Right lobe of liver (tissue), 4 donors: Measurements from ENCODE around the gene NAV2.

ENCODE experiments used
- POLR2A ChIP-seq: fragments of 450-650 bp; IDR thresholded peaks from one replicate; pipeline ENCODE4 v1.6.1; 2017; ENCODE audit warnings: antibody characterized with exemption, mild to moderate bottlenecking
- TF ChIP-seq, protein P1 (sequence below), 4 donors: fragments of 200-600 bp in 3 of 4; fragments of 450-650 bp in 1 of 4; IDR thresholded peaks; one replicate each; pipeline versions ENCODE4 v1.5.1 to v1.8.0; 2016 to 2022; ENCODE audit warnings: antibody characterized with exemption in 4 of 4, mild to moderate bottlenecking in 2 of 4
- donor health status: DM: no; HTN: no; CAD: no.
- donor health status: DM: no; HTN: no; CAD: no.
- donor health status: DM: no; HTN: yes; CAD: no.

- TF ChIP-seq, protein P1, sequence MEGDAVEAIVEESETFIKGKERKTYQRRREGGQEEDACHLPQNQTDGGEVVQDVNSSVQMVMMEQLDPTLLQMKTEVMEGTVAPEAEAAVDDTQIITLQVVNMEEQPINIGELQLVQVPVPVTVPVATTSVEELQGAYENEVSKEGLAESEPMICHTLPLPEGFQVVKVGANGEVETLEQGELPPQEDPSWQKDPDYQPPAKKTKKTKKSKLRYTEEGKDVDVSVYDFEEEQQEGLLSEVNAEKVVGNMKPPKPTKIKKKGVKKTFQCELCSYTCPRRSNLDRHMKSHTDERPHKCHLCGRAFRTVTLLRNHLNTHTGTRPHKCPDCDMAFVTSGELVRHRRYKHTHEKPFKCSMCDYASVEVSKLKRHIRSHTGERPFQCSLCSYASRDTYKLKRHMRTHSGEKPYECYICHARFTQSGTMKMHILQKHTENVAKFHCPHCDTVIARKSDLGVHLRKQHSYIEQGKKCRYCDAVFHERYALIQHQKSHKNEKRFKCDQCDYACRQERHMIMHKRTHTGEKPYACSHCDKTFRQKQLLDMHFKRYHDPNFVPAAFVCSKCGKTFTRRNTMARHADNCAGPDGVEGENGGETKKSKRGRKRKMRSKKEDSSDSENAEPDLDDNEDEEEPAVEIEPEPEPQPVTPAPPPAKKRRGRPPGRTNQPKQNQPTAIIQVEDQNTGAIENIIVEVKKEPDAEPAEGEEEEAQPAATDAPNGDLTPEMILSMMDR (IDR thresholded peaks at IDR 0.05), result no peak
- no peak for TF ChIP-seq POLR2A
Observed at GRCh38 chr11:19935507-19935906, 222.9 kb downstream of the NAV2 start.
